ENCODE results near the gene USP48.
"Not testable (repeated sequence)": the region's sequence is repeated elsewhere in the genome, so short reads cannot be mapped to it uniquely, and the experiment has no call there.

Gene USP48

GRCh38 chr1:21673853-21674252 is 109.1 kb downstream of the USP48 start:
- peaks cover 18% of the 10 kb centered on the region for H3K36me3 ChIP-seq (ENCODE audit: control insufficient read depth, insufficient read depth, low read length)
- H3K27ac ChIP-seq (ENCODE audit: low read depth, low read length, severe bottlenecking): peak overlapping the region; percentile 6
- H3K9me3 ChIP-seq (ENCODE audit: control insufficient read depth, low read length); H3K4me3 ChIP-seq (ENCODE audit: extremely low read depth, insufficient read depth, low read length, poor library complexity, severe bottlenecking): not testable (repeated sequence)
- H3K4me1 ChIP-seq (ENCODE audit: control insufficient read depth, insufficient read depth, low read length, poor library complexity, severe bottlenecking): peaks cover 20% of the 10 kb centered on the region
- WGBS, 2 experiments (ENCODE audit: insufficient coverage in 2 of 2): 84 to 88% methylated on average over 7 of the region's 7 CpGs

DNA sequence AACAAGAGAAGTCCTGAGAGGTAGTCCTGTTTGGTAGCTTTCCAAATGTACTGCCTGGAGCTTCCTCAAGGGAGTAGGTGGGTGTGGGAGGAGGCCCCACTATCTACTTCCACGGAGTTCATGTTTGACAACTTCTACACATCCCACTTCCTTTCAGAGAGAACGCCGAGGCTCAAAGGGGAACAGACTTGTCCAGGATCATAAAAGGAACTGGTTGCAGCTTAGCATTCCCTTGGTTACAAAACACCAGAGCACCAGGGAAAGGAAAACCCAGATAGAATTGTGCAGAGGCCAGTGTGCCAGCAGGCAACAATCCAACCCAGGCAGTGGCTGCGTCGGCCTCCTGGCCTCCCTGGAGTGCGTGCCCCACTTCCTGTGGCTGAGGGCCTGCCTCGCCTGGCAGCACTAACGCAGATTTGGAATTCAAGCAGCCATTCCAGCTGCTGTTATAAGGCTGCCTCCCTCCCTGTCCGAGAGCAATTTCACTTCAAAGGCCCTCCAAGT is 109.6 kb downstream of the USP48 start:
- H3K27ac ChIP-seq (ENCODE audit: low read depth, low read length, severe bottlenecking): peak overlapping the region; percentile 6
- H3K9me3 ChIP-seq (ENCODE audit: control insufficient read depth, low read length): no peaks in the 10 kb centered on the region
- peaks cover 14% of the 10 kb centered on the region for H3K36me3 ChIP-seq (ENCODE audit: control insufficient read depth, insufficient read depth, low read length)
- peaks cover 21% of the 10 kb centered on the region for H3K4me1 ChIP-seq (ENCODE audit: control insufficient read depth, insufficient read depth, low read length, poor library complexity, severe bottlenecking)
- WGBS, 2 experiments (ENCODE audit: insufficient coverage in 2 of 2): 71 to 73% methylated on average over 5 to 7 of the region's 9 CpGs
- no peak overlapping the region for H3K4me3 ChIP-seq (ENCODE audit: extremely low read depth, insufficient read depth, low read length, poor library complexity, severe bottlenecking)

GRCh38 chr1:21672478-21673276 is 110.3 kb downstream of the USP48 start:
- peaks cover 9% of the 10 kb centered on the region for H3K36me3 ChIP-seq (ENCODE audit: control insufficient read depth, insufficient read depth, low read length)
- peak overlapping the region; percentile 6 for H3K27ac ChIP-seq (ENCODE audit: low read depth, low read length, severe bottlenecking)
- 90 to 92% methylated on average over 7 of the region's 10 CpGs for WGBS, 2 experiments (ENCODE audit: insufficient coverage in 2 of 2)
- H3K9me3 ChIP-seq (ENCODE audit: control insufficient read depth, low read length): no peaks in the 10 kb centered on the region
- no peak overlapping the region for H3K4me3 ChIP-seq (ENCODE audit: extremely low read depth, insufficient read depth, low read length, poor library complexity, severe bottlenecking)
- peaks cover 21% of the 10 kb centered on the region for H3K4me1 ChIP-seq (ENCODE audit: control insufficient read depth, insufficient read depth, low read length, poor library complexity, severe bottlenecking)

GRCh38 chr1:21671915-21672314 is 111.0 kb downstream of the USP48 start:
- Histone ChIP-seq H3K36me3 (ENCODE audit: control insufficient read depth, insufficient read depth, low read length) (peaks cover 2% of the 10 kb centered on the region), H3K4me1 (ENCODE audit: control insufficient read depth, insufficient read depth, low read length, poor library complexity, severe bottlenecking) (peaks cover 21% of the 10 kb centered on the region), H3K9me3 (ENCODE audit: control insufficient read depth, low read length) (no peaks in the 10 kb centered on the region), H3K27ac (ENCODE audit: low read depth, low read length, severe bottlenecking) (no peak overlapping the region), H3K4me3 (ENCODE audit: extremely low read depth, insufficient read depth, low read length, poor library complexity, severe bottlenecking) (no peak overlapping the region)
- WGBS, 2 experiments (ENCODE audit: insufficient coverage in 2 of 2): 89 to 96% methylated on average over 3 to 5 of the region's 6 CpGs

DNA sequence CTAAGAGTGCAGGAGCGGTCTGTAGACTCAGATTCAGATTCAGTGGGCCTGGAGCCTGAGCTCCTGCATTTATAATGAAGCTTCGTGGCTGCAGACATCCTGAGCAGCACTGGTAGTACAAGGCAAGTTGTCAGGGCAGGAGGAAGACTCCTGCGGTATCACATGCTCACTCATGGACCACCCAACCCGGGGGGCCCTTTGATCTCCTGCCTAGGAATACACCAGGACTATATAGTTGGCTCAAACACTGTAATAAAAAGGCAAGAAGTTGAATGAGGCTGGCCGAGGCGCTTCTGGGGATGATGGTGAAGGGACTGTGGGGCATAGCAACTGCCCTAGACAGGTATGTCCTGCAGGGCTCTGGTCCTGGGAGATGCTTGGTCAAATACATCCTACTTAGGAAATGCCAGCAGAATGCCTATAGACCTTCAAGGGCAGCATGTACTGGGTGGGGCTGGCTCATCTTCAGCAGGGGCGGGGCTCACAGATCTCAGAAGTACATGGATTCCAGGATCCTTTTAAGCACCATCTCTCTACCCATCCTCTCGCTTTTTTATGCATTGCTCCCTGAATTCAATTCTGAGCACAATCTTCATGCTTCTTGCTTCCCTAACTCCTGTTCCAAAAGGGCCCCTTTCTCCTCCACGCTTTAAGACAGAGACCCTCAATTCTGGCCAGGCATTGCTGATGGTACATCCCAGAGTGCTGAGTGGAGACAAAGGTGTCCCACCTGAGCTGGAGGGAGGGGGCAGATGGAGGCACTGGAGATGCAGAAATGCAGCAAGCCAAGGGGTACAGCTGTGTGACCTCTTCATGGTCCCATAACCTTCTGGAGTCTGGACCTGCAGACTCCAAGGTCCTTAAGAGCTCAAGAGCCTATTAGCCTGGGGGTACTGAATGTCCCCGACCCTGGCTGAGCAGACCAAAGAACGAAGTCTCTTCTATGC is 111.7 kb downstream of the USP48 start:
- H3K9me3 ChIP-seq (ENCODE audit: control insufficient read depth, low read length): no peaks in the 10 kb centered on the region
- no peak overlapping the region for H3K27ac ChIP-seq (ENCODE audit: low read depth, low read length, severe bottlenecking)
- H3K4me1 ChIP-seq (ENCODE audit: control insufficient read depth, insufficient read depth, low read length, poor library complexity, severe bottlenecking): peaks cover 19% of the 10 kb centered on the region
- WGBS, 2 experiments (ENCODE audit: insufficient coverage in 2 of 2): 74 to 88% methylated on average over 9 of the region's 11 CpGs
- H3K4me3 ChIP-seq (ENCODE audit: extremely low read depth, insufficient read depth, low read length, poor library complexity, severe bottlenecking): no peak overlapping the region
- no peaks in the 10 kb centered on the region for H3K36me3 ChIP-seq (ENCODE audit: control insufficient read depth, insufficient read depth, low read length)

DNA sequence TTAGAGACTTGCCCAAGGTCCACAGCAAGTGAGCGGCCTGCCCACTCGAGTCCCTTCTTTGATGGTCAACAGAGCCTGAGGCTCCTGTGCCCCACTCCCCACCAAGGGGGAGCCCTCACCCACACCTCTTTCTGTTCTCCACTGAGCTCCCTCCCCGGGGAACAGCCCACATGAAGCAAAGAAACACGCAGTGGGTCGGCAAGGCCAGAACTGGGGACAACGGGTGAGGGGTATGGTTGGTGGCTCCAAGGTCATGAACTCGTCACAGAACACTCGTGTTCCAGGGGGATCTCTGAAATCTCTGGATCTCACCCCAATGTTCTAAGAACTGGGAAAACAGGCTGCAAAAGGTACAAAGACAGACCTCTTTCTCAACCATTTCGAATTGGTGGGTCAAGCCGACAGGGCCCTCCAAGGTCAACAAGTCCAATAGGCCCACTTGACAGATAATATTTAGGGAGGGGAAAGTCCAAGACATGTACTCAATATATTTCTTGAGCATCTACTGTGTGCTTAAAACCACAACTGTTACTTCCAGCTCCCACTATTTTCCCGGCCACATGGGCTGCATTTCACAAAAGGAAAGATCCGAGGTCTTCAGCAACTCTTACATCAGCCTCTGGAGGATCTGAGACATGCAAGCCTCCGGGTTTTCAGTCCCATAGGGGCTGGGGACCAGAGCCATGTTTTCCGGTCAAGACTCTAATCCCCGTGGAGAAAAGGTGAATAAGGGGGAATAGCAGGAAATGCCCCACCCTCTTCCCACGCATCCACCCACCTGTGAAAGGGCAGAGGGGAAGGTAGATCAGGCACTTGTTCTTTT is 112.7 kb downstream of the USP48 start:
- Histone ChIP-seq H3K27ac (ENCODE audit: low read depth, low read length, severe bottlenecking) (no peak overlapping the region), H3K9me3 (ENCODE audit: control insufficient read depth, low read length) (no peaks in the 10 kb centered on the region), H3K4me3 (ENCODE audit: extremely low read depth, insufficient read depth, low read length, poor library complexity, severe bottlenecking) (no peak overlapping the region), H3K36me3 (ENCODE audit: control insufficient read depth, insufficient read depth, low read length) (no peaks in the 10 kb centered on the region), H3K4me1 (ENCODE audit: control insufficient read depth, insufficient read depth, low read length, poor library complexity, severe bottlenecking) (peaks cover 16% of the 10 kb centered on the region)
- WGBS, 2 experiments (ENCODE audit: insufficient coverage in 2 of 2): 66 to 77% methylated on average over 8 to 11 of the region's 16 CpGs

GRCh38 chr1:21669258-21670058 is 113.5 kb downstream of the USP48 start, which contains the start of gene RAP1GAP:
Gene RAP1GAP, minus strand, starts transcription at chr1:21669357. Its CDS starts 49,325 bp downstream, at chr1:21620032.
- WGBS, 2 experiments (ENCODE audit: insufficient coverage in 2 of 2): 1 to 3% methylated on average over 39 to 55 of the region's 64 CpGs
- H3K4me3 ChIP-seq (ENCODE audit: extremely low read depth, insufficient read depth, low read length, poor library complexity, severe bottlenecking): peak within 1 kb of the TSS; percentile 39
- no peaks in the 10 kb centered on the region for H3K36me3 ChIP-seq (ENCODE audit: control insufficient read depth, insufficient read depth, low read length)
- H3K27ac ChIP-seq (ENCODE audit: low read depth, low read length, severe bottlenecking): no peak within 1 kb of the TSS
- H3K4me1 ChIP-seq (ENCODE audit: control insufficient read depth, insufficient read depth, low read length, poor library complexity, severe bottlenecking): peaks cover 16% of the 10 kb centered on the region
- H3K9me3 ChIP-seq (ENCODE audit: control insufficient read depth, low read length): no peaks in the 10 kb centered on the region

GRCh38 chr1:21668951-21669257 is 114.0 kb downstream of the USP48 start:
- peaks cover 16% of the 10 kb centered on the region for H3K4me1 ChIP-seq (ENCODE audit: control insufficient read depth, insufficient read depth, low read length, poor library complexity, severe bottlenecking)
- H3K4me3 ChIP-seq (ENCODE audit: extremely low read depth, insufficient read depth, low read length, poor library complexity, severe bottlenecking): peak overlapping the region; percentile 39
- no peaks in the 10 kb centered on the region for H3K9me3 ChIP-seq (ENCODE audit: control insufficient read depth, low read length)
- no peaks in the 10 kb centered on the region for H3K36me3 ChIP-seq (ENCODE audit: control insufficient read depth, insufficient read depth, low read length)
- H3K27ac ChIP-seq (ENCODE audit: low read depth, low read length, severe bottlenecking): no peak overlapping the region
- WGBS, 2 experiments (ENCODE audit: insufficient coverage in 2 of 2): 0% methylated on average over 3 to 7 of the region's 25 CpGs

- Histone ChIP-seq H3K4me3 (ENCODE audit: extremely low read depth, insufficient read depth, low read length, poor library complexity, severe bottlenecking) (peak overlapping the region; percentile 39), H3K27ac (ENCODE audit: low read depth, low read length, severe bottlenecking) (no peak overlapping the region), H3K4me1 (ENCODE audit: control insufficient read depth, insufficient read depth, low read length, poor library complexity, severe bottlenecking) (peaks cover 12% of the 10 kb centered on the region), H3K9me3 (ENCODE audit: control insufficient read depth, low read length) (no peaks in the 10 kb centered on the region), H3K36me3 (ENCODE audit: control insufficient read depth, insufficient read depth, low read length) (no peaks in the 10 kb centered on the region)
- WGBS, 2 experiments (ENCODE audit: insufficient coverage in 2 of 2): 35% methylated on average over 26 to 28 of the region's 33 CpGs
Measured at GRCh38 chr1:21668232-21668950, 114.6 kb downstream of the USP48 start.

Data from mesodermal cell (in vitro differentiated cells).